ENCODE results near the gene SZT2. TPM values are rescaled to one million over a fixed set of nuclear protein-coding genes. Genes with fewer than 3 reads are reported as not detected.

Gene SZT2
- total RNA-seq, 1 donor from 2014 or later, result 30.0 TPM

DNA sequence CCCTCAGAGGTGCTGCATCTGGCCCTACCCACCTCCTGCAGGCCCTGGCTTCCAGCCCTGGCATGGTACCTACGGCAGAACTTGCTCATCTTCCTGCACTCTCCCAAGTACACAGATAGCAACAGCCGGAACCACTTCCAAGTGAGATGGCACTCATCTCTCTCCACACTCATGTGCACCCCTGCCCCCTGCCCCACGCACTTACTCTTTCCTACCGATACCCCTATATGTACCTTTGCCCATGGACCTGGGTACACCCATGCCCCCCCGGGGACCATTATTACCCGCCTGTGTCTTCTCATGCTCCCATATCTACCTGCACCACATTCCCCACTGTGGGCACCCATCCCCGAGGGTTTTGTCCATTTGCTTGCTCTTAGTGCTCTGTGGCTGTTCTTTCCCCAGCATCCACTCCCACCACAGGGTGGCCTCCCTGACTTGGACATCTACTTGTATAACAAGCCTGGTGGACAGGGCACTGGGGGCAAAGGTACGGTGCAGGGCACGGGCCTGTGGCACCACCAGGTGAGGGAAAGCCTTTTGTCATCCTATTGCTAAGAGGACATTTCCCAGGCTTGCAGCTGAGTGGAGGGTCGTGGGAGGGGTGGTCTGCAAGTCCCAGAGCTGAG is 49.4 kb downstream of the SZT2 start:
- Histone ChIP-seq H3K4me3 (ENCODE audit: insufficient read depth, low read depth, low read length) (no peak overlapping the region), H4K20me1 (ENCODE audit: insufficient read depth, low read length) (no peaks in the 10 kb centered on the region), H3K4me2 (ENCODE audit: low read length) (no peak overlapping the region), H3K79me2 (ENCODE audit: insufficient read depth, low read length) (no peaks in the 10 kb centered on the region), H3K27ac (ENCODE audit: low read depth, low read length) (no peak overlapping the region), H3K9me3 (ENCODE audit: insufficient read depth, low read depth, low read length) (no peaks in the 10 kb centered on the region), H3K4me1 (ENCODE audit: insufficient read depth, low read length) (no peaks in the 10 kb centered on the region), H3K27me3 (ENCODE audit: insufficient read depth, low read length) (no peaks in the 10 kb centered on the region), H3K36me3 (ENCODE audit: insufficient read depth, low read length) (peaks cover 15% of the 10 kb centered on the region), H3K9ac (ENCODE audit: low read length) (no peak overlapping the region), H2AFZ (ENCODE audit: low read depth, low read length) (no peak overlapping the region)
- Mint-ChIP-seq H3K9me3 (ENCODE audit: unreplicated experiment) (no peaks in the 10 kb centered on the region), H3K27ac (ENCODE audit: unreplicated experiment) (no peak overlapping the region), H3K27me3 (ENCODE audit: low read depth, unreplicated experiment) (no peaks in the 10 kb centered on the region), H3K4me3 (ENCODE audit: unreplicated experiment) (no peak overlapping the region), H3K4me1 (ENCODE audit: low read depth, unreplicated experiment) (peaks cover 19% of the 10 kb centered on the region), H3K36me3 (ENCODE audit: low read depth, unreplicated experiment) (peaks cover 38% of the 10 kb centered on the region)
- no peak for DNase-seq (ENCODE audit: low read depth)
- TF ChIP-seq, protein P1, sequence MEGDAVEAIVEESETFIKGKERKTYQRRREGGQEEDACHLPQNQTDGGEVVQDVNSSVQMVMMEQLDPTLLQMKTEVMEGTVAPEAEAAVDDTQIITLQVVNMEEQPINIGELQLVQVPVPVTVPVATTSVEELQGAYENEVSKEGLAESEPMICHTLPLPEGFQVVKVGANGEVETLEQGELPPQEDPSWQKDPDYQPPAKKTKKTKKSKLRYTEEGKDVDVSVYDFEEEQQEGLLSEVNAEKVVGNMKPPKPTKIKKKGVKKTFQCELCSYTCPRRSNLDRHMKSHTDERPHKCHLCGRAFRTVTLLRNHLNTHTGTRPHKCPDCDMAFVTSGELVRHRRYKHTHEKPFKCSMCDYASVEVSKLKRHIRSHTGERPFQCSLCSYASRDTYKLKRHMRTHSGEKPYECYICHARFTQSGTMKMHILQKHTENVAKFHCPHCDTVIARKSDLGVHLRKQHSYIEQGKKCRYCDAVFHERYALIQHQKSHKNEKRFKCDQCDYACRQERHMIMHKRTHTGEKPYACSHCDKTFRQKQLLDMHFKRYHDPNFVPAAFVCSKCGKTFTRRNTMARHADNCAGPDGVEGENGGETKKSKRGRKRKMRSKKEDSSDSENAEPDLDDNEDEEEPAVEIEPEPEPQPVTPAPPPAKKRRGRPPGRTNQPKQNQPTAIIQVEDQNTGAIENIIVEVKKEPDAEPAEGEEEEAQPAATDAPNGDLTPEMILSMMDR (IDR thresholded peaks at IDR 0.05; ENCODE audit: insufficient read depth, low read depth, low read length), result no peak
- no peak for TF ChIP-seq EZH2 (IDR thresholded peaks at IDR 0.05; ENCODE audit: insufficient read depth, low read length)
- no peak for FAIRE-seq

DNA sequence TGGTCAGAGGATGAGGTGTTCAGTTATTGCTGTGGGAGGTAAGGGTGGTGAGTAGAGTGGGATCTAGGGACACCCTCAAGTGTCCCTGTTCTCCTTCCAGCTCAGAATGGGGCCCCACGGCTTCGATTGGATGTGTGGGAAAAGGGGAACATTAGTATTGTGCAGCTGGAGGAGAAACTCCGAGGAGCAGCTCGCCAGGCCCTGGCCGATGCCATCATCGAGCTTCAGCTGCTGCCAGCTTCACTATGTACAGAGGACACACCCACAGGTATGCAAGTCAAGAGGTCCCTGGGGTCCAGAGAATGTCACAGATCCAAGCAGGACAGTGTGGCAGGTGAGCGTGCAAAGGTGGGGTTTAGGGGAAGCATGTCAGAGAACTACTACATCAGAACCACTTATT is 50.1 kb downstream of the SZT2 start:
- no peak for FAIRE-seq
- H3K4me3 ChIP-seq (ENCODE audit: insufficient read depth, low read depth, low read length), result no peak overlapping the region
- Mint-ChIP-seq H3K9me3 (ENCODE audit: unreplicated experiment) (no peaks in the 10 kb centered on the region), H3K36me3 (ENCODE audit: low read depth, unreplicated experiment) (peaks cover 39% of the 10 kb centered on the region), H3K27me3 (ENCODE audit: low read depth, unreplicated experiment) (no peaks in the 10 kb centered on the region), H3K4me1 (ENCODE audit: low read depth, unreplicated experiment) (peaks cover 24% of the 10 kb centered on the region), H3K27ac (ENCODE audit: unreplicated experiment) (no peak overlapping the region), H3K4me3 (ENCODE audit: unreplicated experiment) (no peak overlapping the region)
- H4K20me1 ChIP-seq (ENCODE audit: insufficient read depth, low read length), result no peaks in the 10 kb centered on the region
- H3K4me2 ChIP-seq (ENCODE audit: low read length), result no peak overlapping the region
- peaks cover 17% of the 10 kb centered on the region for H3K36me3 ChIP-seq (ENCODE audit: insufficient read depth, low read length)
- H2AFZ ChIP-seq (ENCODE audit: low read depth, low read length), result no peak overlapping the region
- H3K79me2 ChIP-seq (ENCODE audit: insufficient read depth, low read length), result no peaks in the 10 kb centered on the region
- no peaks in the 10 kb centered on the region for H3K4me1 ChIP-seq (ENCODE audit: insufficient read depth, low read length)
- no peak overlapping the region for H3K27ac ChIP-seq (ENCODE audit: low read depth, low read length)
- no peak overlapping the region for H3K9ac ChIP-seq (ENCODE audit: low read length)
- no peaks in the 10 kb centered on the region for H3K27me3 ChIP-seq (ENCODE audit: insufficient read depth, low read length)
- no peaks in the 10 kb centered on the region for H3K9me3 ChIP-seq (ENCODE audit: insufficient read depth, low read depth, low read length)
- no peak for TF ChIP-seq EZH2 (IDR thresholded peaks at IDR 0.05; ENCODE audit: insufficient read depth, low read length)
- TF ChIP-seq, protein P1 (IDR thresholded peaks at IDR 0.05; ENCODE audit: insufficient read depth, low read depth, low read length), result no peak
- DNase-seq (ENCODE audit: low read depth), result no peak

DNA sequence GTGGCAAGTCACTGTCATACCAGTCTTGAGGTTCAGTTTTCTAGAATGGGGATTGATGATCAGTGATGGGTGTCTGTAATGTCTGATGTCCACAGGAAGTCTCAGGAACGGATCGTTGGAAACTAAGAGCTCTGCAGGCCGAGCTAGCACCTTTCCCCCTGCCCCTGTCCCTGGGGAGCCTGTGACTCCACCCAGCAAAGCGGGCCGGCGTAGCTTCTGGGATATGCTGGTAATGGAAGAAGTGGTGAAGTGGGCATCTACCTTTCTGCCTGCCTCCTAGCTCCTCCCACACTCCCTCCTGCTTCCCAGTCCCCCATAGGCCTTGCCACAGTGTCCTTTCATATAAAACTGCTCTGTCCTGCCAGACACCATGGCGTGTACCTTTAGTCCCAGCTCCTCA is 50.7 kb downstream of the SZT2 start:
- Histone ChIP-seq H3K27me3 (ENCODE audit: insufficient read depth, low read length) (no peaks in the 10 kb centered on the region), H3K27ac (ENCODE audit: low read depth, low read length) (no peak overlapping the region), H4K20me1 (ENCODE audit: insufficient read depth, low read length) (no peaks in the 10 kb centered on the region), H3K9ac (ENCODE audit: low read length) (no peak overlapping the region), H2AFZ (ENCODE audit: low read depth, low read length) (no peak overlapping the region), H3K4me3 (ENCODE audit: insufficient read depth, low read depth, low read length) (no peak overlapping the region), H3K36me3 (ENCODE audit: insufficient read depth, low read length) (peaks cover 17% of the 10 kb centered on the region), H3K9me3 (ENCODE audit: insufficient read depth, low read depth, low read length) (no peaks in the 10 kb centered on the region), H3K79me2 (ENCODE audit: insufficient read depth, low read length) (no peaks in the 10 kb centered on the region), H3K4me1 (ENCODE audit: insufficient read depth, low read length) (no peaks in the 10 kb centered on the region), H3K4me2 (ENCODE audit: low read length) (no peak overlapping the region)
- no peak overlapping the region for H3K27ac Mint-ChIP-seq (ENCODE audit: unreplicated experiment)
- DNase-seq (ENCODE audit: low read depth) (no peak), FAIRE-seq (no peak)
- H3K27me3 Mint-ChIP-seq (ENCODE audit: low read depth, unreplicated experiment), result no peaks in the 10 kb centered on the region
- no peaks in the 10 kb centered on the region for H3K9me3 Mint-ChIP-seq (ENCODE audit: unreplicated experiment)
- H3K4me1 Mint-ChIP-seq (ENCODE audit: low read depth, unreplicated experiment), result peaks cover 25% of the 10 kb centered on the region
- no peak overlapping the region for H3K4me3 Mint-ChIP-seq (ENCODE audit: unreplicated experiment)
- TF ChIP-seq, protein P1 (IDR thresholded peaks at IDR 0.05; ENCODE audit: insufficient read depth, low read depth, low read length), result no peak
- TF ChIP-seq EZH2 (IDR thresholded peaks at IDR 0.05; ENCODE audit: insufficient read depth, low read length), result no peak
- H3K36me3 Mint-ChIP-seq (ENCODE audit: low read depth, unreplicated experiment), result peaks cover 38% of the 10 kb centered on the region
